GM19467 (cell line): ENCODE data around the gene RGS9.
"Not testable (repeated sequence)": the region's sequence is repeated elsewhere in the genome, so short reads cannot be mapped to it uniquely, and the experiment has no call there.

Source experiments
- ATAC-seq: cut with Tn5 transposase; IDR thresholded peaks from one replicate; pipeline ENCODE4 v1.9.1; 2021; ENCODE audit warnings: mild to moderate bottlenecking, moderate library complexity; ENCODE audit not compliant: unreplicated experiment

RGS9 gene

GRCh38 chr17:65109990-65110680 is 27.0 kb upstream of the RGS9 start:
- no peak for ATAC-seq

DNA sequence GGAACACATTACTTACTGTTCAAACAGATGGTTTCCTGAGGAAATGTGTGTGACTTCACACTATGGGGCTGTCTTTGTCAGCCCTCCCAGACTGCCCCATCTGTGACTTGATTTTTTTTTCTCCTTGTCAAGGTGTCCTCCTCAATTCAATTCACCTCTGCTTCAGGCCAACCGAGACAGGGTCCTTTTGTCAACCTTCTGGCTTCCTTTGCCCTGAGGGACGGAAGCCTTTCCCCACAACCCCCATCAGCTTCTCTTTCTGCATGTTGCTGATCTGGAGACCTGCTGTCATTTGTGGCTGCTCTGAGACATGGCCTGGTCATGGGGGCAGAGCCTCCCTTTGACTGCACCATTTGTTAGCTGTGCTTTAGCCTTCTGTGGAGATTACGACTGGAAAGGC is 21.3 kb upstream of the RGS9 start:
- no peak for ATAC-seq

GRCh38 chr17:65116515-65116914 is 20.7 kb upstream of the RGS9 start:
- ATAC-seq: not testable (repeated sequence)

DNA sequence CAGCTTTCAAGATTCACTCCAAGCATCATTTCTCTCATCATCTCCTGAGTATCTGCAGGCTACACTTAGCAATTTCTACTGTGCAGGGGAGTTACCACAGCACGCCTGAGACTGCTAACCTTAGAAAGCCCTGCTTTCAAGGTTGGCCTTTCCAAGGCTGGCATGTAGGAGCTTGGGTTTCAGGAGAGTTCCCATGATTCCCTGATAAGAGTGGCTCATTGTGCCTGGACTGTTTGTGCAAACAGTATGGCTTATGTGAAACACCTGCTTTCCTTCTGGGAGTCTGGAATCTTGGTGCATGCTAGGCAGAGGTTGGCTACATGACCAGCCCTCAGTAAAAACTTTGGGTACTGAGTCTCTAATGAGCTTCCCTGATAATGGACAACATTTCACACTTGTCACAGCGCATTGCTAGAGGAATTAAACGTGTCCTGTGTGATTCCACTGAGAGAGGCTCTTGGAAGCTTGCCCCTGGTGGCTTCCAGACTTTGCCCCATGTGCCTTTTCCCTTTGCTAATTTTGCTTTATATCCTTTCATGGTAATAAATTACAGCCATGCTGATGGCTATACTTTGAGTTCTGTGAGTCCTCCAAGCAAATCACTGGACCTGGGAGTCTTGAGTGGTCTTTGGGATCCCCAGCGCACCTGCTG is 19.7 kb upstream of the RGS9 start:
- no peak for ATAC-seq

GRCh38 chr17:65121368-65121767 is 15.8 kb upstream of the RGS9 start:
- ATAC-seq: no peak

GRCh38 chr17:65121916-65122806 is 15.0 kb upstream of the RGS9 start:
- ATAC-seq: no peak

- ATAC-seq: peak; percentile 87
These were observed 14.1 kb upstream of the RGS9 start for GRCh38 chr17:65122836-65123756.

DNA sequence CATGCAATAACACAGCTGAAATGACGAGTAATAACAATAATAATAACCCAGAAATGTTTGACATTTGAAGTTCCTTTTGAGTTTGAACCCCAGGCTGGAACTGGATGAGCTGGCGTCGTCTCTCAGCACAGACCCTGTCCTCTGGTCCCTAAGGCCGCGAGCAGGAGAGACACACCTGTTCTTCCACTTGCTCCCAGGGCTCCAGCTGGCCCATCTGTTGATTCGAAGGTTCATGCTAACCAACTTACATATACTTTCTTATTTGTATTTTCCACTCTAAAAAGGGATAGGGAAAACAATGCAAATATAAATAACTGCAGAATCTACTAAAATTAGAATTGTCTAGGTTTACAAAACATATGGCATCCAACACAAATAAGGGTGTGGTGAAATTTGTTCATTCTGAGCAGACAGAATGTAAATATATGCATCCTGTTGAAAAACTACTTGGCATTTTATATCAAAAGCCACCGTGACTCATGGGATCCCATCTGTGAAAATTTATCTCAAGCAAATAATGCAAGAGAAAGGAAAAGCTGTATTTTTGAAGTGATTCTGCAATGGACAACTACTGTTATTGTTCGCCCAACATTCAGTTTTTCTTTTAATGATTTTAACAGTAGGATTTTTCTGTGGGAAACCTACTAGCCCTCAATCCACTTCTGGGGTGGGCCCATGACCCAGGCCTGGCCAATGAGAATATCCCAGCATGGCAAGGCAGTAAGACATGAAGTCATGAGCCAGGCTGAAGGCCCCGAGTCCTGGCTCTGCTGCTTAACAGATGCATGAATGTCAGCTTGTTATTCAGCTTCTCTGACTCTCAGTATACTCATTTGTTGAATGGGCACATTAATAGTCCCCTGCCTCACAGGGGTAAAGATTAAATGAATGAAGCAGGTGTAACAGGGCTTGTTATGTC is 13.2 kb upstream of the RGS9 start:
- ATAC-seq: no peak

- no peak for ATAC-seq
These were observed 6.3 kb upstream of the RGS9 start for GRCh38 chr17:65130832-65131231.

DNA sequence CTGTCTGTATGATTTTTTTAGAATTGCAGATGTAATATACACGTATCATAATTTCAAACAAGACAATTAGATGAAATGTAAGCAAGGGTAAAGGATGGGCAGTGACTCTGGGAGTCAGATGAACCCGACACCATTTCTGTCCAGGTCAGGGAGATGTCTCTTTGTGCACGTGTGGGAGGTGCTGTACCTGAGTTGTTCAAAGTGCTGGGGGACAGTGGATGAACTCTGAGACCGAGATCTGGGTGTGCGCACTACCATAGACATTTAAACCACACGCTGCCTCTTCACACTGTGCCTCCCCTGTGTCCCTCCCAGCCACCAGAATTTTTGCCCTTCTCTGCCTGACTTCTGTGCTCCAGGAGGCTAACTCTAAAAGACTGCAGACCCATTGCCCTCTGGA is 5.9 kb upstream of the RGS9 start:
- no peak for ATAC-seq

DNA sequence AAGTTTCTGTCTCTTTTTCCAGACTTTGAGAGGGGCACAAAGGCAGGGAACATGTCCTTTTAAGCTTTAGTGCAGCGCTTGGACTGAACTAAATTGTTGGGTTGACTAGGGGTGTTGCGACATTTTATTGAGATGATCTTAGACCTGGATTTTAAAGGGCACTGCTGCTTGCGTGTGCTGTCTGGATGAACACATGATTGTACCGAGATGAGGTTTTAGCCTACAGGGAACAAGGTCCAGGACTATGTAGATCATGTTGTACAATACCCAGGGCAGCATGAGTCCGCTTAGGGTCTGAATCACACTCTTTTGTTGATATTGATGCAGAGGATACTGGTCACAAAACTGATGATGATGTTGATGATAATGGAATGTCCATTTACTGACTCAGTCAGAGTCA is 5.2 kb upstream of the RGS9 start:
- no peak for ATAC-seq

- ATAC-seq: no peak
These were observed 3.1 kb upstream of the RGS9 start for GRCh38 chr17:65134035-65134434.

DNA sequence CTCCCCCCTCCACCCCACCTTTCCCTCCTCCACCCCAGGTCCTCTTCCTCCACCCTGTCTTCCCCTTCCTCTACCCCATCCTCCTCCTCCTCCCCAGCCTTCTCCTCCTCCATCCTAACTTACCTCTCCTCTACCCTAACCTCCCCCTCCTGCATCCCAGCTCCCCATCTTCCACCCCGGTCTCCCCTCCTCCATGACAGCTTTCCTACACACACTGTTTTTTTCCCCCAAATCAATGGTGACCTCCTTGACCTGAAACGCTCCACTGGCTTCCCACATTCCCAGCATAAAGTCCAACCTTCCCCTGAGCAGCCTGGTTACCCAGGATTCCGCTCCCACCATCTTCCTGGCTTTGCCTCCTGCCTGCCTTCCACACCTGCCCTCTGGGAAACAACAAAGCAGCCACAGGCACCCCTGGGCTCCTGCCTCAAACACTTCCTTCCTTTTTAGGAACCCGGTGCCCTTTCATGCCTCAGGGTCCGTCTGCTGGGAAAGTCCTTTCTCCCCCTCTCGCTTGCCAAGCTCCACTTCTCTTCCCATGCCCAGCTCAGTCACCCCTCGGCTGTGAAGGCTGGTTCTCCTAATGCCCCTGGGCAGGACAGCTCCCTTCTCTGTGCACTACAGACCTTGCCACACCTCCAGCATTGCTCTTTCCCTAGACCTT is 2.1 kb downstream of the RGS9 start:
- ATAC-seq: no peak

- ATAC-seq: no peak
These were observed 5.1 kb downstream of the RGS9 start for GRCh38 chr17:65142247-65142646.

DNA sequence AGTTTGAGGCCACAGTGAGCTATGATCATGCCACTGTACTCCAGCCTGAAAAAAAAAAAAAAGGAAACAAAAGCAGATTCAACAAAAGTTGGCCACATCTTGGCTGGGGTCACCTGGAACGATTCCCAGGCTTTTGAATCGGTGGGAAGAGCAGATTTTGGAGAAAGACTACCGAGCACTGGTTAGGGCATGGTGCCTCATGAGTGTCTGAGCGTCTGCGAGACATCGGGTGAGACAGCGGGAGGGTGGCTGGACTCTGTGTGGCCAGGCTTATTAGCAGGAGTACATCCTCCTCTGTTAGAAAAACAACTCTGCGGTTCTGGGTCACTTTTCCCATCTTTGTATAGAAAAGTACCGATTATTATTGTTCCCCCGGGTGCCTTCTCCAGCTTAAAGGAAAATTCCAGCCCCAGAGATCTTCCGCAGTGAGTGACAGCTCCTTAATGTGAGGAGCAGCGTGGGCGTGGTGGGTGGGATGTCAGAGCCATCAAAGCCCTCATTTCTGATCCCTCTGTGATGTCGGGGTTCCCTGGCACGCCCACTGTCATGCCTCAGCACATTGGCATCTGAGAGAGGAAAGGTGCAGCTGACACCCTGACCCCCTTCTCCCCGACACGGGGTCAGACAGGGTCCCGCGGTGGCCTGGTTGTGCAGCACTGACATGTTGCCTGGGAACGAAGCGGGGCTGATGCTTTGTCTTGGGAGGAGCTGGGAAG is 6.9 kb downstream of the RGS9 start:
- ATAC-seq: no peak

DNA sequence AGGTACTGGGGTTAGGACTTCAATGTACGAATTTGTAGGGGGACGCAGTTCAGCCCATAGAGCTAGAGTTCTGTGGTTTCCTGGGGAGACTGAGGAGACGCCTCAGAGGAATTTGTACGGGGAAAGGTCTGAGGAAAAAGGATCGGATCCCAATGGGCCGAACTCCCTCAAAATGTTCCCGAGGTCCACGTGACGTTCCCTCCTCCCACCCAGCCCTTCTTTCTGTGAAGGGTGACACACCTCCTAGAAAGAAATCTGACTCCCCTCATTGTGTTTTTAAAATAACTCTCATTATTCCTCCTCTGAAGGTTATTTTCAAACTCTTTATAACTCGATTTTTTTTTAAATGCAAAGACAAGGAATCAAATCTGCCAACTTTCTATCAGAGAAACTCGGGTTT is 8.6 kb downstream of the RGS9 start:
- no peak for ATAC-seq

- no peak for ATAC-seq
These were observed 10.8 kb downstream of the RGS9 start for GRCh38 chr17:65147955-65148354.

DNA sequence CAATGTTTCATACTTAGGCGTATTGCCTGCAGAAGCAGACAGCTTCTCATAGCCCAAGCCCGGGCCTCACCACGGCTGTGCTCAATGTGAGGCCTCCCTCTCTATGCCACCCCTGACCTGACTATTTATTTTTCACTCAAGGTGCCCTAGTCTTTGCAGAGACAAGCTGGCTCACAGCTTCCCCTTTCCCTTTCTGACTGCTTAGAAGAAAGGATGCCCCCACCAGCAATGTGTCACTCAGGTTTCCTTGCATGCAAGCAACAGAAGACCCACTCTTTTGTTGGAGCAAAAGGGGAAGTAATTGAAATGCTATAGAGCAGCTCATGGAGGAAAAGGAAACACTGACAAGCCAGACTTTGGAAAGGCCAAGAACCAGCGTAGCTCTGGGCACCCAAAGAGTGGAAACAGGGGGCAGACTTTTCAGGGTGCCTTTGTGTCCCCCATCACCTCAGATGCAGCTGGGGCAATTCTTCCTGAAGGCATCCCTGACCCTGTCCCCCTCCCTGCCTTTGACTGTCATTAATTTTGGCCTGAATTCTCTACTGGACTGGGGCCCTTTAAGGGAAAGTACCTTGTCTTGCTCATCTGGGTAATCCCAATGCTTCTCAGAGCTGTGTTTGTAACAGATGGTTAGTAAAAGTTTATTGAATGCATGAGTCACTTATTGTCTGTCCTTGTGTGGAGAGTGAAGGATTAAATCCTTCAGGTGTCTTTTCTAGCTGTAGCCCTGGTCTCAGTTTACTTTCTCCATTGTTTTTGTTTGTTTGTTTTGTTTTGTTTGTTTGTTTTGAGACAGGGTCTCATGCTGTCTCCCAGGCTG is 17.8 kb downstream of the RGS9 start:
- ATAC-seq: peak; percentile 82
